GM19099 (cell line): Measurements from ENCODE around the gene SLC41A3.

Source experiments
- POLR2A ChIP-seq: IDR thresholded peaks from 3 replicates; pipeline ENCODE4 v1.6.1; 2011; ENCODE audit warnings: low read depth; ENCODE audit not compliant: insufficient read length; ENCODE audit errors: extremely low read depth

The SLC41A3 gene

GRCh38 chr3:126058666-126059065 is 25.3 kb downstream of the SLC41A3 start:
- no peak for TF ChIP-seq POLR2A

DNA sequence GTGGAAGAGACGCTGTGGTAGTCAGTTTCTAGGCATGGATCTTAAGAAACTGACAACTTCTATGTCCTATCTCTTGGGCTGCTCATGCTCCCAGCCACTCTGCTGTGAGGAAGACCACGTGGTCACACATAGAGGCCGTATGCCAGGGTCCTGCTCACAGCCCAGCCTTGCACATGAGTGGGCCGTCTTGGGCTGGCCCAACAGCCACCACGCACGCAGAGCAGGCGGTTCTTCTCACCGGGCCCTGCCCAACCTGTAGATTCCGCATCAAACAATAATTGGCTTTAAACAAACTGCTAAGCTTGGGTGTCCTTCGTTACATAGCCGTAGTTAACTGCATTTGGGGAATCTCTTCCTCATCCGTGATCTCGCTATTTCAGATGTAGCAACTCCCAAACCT is 26.0 kb downstream of the SLC41A3 start:
- TF ChIP-seq POLR2A: no peak

DNA sequence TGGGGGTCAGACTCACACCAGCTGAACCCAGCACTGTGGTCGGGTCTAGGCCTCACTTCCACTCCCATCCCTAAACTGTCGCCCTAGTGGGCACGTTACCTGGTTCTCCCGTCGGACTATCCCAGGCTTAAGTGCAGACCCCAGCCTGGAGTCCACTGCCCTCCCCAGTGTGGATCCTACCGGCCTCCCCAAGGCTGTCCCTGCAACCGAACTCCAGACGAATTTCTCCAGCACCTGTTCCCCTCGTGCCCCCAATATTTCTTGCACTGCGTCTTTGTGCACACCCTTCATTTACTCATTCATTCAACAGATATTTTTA is 26.5 kb downstream of the SLC41A3 start:
- no peak for TF ChIP-seq POLR2A

DNA sequence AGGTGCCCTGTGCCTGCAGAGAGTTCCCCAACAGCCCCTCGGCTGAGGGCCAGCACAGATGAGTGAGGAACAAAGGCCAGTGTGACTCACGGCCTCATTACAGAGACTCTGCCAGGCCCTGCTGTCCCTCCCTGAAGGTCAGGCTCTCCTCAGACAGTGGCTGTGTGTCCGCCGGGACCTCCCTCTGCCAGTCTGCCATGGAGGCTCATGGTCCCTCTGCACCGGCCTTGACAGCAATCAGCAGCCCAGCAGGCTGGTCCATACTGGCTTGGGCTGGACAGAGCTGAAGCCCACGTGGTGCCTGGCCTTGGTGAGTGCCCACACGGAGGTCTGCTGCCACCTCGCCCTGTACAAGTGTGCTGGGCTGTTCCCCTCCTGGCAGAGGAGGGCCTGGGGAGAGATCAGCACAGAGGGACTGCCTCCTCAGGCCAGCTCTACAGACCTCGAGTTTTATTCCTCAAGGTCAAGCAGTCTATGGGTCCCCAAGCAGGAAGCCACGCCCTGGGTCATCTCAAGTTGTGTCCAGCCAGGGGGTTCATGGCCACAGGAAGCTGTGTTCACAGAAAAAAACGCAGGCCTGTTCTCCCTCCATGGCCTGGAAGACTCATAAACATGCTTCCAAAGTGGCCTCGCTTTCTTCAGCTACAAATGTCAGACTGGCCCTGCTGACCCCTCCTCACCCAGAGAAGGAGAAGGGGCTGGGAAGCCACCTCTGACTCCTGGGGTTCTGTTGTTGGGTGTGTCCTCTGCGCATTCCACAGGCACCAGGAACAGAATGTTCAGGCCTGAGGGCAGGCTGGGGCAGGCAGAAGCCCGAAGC is 27.0 kb downstream of the SLC41A3 start:
- TF ChIP-seq POLR2A: no peak

DNA sequence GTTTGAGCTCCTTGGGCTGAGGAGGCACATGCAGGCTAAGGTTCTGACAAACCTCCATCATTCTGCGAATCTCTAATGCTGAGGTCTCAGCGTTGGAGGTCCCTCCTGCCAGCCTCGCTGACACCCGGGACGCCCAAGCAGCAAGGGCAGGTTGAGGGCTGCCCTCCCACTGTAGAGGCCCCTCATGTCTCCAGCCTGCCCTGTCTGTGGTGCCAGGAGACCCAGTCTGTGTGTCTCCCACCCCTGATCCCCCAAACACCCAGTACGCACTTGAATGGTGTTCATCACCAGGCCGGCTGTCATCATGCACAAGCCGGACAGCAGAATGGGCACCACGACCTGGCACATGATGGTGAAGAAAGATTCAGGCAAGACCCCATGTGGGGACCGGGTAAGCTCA is 27.8 kb downstream of the SLC41A3 start:
- TF ChIP-seq POLR2A: no peak

DNA sequence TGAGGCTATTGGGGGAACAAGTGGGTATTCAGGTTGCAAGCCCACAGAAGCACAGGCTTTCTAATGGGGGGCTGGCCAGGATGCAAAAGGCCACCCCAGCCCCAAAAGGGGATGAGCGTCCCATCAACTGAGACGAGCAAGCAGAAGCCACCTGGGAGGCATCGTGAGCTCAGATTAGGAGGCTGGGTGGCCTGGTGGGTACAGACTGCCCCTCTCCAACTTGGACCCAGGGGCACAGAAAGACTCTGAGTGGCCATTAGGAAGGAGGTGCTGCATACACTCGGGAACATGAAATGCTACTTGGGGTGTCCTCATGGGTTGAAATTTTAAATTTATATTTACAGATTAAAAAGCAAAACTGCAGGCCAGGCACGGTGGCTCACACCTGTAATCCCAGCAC is 29.1 kb downstream of the SLC41A3 start:
- TF ChIP-seq POLR2A: no peak

DNA sequence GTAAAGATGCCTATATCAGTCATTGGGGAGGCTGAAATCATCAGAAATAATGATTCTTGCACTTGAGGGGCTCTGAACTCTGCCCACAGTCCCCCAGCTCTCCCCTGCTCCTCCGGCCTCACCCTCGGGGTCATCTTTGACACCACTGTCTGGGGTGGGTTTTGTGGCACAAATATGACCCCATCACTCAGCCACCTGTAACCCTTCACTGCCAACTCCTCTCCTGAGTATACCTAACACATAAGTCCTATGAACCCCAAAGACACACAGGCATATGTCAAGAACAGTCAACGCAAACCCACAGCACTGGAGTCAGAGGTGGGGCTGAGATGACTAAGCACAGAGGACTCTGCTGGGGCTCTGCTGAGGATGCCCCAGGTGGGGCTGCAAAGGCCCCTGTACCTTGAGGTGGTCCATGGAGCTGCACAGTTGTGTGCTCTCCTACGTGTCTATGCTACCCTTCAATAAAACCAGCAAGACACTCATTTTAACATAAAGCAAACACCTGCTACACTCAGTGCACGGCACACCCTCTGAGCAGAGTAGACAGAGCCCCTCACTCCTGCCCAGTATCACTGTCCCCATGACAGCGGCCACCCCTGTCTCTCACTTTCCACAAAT is 29.9 kb downstream of the SLC41A3 start:
- TF ChIP-seq POLR2A: no peak

DNA sequence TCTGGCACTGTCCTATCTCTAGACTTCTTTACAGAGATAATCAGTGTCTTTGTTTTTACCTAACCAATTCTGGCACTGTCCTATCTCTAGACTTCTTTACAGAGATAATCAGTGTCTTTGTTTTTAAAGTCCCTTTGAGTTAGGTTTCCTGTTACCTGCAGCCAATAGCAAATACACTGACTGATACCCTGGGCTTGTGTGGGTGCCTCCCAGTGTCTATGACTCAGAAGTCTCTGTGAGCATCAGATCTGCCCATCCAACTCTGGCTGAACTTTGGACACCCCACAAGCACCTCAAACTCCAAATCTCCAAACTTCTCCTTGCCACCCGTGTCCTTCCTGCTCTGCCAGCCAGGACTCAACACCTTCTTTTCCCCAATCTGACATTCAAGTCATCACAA is 30.4 kb downstream of the SLC41A3 start:
- TF ChIP-seq POLR2A: no peak

DNA sequence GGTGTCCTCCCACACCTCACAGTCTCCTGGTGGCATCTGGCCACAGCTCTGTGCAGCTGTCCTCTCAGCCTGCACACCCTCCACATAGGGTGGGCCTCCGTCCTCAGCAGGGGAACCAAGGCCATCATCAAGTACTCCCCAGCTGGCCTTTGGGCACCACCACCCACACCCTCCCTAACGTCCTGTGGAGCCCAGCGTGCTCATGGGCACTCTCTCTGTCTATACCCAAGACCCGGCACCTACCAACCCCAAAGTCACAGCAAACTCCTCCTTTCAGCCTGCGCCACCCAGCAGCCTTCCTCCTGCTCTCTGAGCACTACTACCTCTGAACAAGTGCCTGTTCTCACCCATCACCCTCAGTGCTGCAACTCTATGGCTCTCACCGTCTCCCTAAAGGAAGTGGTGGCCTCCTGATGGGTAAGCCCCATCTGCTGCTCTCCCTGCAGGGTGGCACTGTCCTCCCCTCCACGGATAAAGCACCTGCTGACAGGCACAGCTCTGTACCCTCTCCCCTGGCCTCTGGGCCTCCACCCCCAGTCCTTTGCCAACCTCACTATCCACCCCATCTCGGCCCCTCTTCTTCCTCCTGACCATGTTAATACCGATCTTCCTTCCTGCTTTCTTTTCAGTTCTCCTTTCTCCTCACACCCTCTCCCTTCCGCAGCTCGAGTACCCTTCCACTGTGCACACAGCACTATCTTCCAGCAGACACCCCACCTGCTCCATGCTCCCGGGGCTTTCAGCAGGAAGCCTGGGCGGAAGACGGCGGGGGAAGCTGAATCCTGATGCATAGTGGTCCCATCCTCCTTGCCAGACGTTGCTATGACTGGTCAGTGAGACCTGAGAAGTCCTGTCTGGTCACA is 31.5 kb downstream of the SLC41A3 start:
- TF ChIP-seq POLR2A: no peak

DNA sequence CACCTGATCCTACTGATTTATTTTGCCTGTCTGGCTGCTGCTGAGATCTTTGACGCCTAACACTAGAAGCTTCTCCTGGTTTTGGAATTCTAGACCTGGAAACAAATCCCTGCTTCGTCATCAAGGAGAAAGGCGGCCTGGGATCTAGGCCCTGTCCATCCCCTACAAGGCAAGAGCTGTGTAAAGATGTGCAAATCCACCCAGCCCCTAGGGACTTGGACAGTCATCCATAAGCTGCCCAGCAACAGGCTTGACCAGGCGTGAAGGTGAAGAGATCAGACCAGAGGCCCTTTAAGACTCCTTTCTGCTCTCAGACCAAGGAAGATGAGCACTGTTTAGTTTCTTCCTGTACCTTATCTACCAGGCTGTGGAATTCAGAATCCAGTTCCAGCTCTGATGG is 32.2 kb downstream of the SLC41A3 start:
- TF ChIP-seq POLR2A: no peak

GRCh38 chr3:126051234-126051633 is 32.7 kb downstream of the SLC41A3 start:
- TF ChIP-seq POLR2A: no peak

DNA sequence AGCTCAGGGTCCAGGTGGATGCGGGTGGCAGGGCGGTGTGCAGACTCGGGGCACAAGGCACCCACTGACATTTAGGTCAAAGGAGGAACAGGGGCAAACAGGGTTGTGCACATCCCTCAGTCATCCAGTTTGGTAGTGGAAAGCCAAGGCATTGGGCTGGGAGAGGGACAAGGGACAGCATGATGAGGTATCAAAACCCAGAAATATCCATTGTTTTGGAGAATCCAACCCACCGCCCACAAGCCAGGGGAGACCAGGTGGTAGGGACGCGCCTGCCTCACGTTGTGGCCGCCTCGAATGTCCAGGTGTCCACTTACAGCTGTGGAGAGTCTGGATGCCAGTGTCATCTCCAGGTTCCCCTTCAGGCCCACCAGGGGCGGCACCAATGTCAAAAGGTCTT is 33.3 kb downstream of the SLC41A3 start:
- TF ChIP-seq POLR2A: no peak

DNA sequence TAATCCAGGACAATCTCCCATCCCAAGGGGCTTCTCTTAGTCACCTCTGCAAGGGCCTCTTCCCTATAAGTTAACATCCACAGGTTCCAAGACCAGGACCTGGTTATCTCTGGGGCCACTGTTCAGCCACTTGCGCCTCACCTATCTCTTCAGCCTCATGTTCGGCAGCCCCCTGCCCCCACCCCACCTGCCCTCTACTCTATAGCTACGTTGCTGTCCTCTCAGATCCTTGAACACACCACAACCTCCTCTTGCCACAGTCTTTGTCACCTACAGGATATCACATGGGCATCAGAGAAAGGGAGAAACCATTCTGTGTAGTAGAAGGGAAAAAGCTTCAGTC is 33.9 kb downstream of the SLC41A3 start:
- no peak for TF ChIP-seq POLR2A

DNA sequence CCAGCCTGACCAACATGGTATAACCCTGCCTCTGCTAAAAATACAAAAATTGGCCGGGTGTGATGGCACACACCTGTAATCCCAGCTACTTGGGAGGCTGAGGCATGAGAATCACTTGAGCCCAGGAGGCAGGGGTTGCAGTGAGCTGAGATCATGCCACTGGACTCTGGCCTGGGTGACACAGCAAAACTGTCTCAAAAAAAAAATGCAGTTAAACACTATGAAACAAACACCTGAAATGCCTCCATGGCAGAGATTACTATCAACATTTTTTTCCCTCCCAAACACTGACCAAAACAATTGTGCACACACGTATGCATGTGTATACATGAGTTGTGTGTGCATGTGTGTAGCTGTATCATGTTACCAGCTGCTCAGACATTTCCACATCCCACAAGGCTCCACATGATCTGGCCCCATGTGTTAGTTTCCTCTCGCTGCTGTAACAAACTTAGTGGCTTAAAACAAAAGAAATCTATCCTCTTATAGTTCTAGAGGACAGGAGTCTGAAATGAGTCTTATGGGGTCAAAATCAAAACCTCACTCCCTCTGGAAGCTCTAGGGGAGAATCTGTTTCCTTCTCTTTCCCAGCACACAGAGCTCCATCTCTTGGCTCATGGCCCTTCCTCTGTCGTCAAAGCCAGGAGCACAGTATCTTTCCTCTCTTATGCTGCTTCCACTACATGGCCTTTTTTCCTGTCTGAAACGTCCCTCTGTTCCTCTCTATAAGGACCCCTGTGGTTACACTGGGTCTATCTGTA is 34.5 kb downstream of the SLC41A3 start:
- TF ChIP-seq POLR2A: no peak

DNA sequence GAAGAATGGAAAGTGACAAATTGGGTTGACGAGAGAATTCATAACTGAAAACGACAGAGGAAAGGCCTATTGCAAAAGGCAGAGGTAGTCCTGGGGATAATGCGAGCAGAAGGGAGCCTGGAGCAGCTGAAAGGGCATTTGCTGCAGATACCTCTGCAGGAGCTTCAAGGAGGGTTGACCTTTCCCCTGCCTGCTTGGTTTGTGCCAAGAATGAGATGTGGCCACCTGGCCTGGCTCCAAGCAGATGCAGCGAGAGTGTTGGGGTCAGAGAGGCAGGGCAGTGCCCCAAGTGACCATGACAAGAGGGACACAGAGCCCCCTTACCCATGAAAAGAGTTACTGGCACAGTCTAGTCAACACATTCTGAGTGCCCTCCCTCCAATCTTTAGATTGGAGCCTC is 43.5 kb downstream of the SLC41A3 start:
- TF ChIP-seq POLR2A: no peak
